GM19468 (cell line): ENCODE data around the gene PIP5K1B.

Experiments
- ATAC-seq: cut with Tn5 transposase; IDR thresholded peaks from one replicate; pipeline ENCODE4 v1.9.1; 2021; ENCODE audit warnings: mild to moderate bottlenecking, moderate library complexity, moderate number of reproducible peaks; ENCODE audit not compliant: unreplicated experiment; ENCODE audit errors: extremely low read depth

The PIP5K1B gene

GRCh38 chr9:68798423-68798822 is 93.4 kb downstream of the PIP5K1B start:
- ATAC-seq: no peak

DNA sequence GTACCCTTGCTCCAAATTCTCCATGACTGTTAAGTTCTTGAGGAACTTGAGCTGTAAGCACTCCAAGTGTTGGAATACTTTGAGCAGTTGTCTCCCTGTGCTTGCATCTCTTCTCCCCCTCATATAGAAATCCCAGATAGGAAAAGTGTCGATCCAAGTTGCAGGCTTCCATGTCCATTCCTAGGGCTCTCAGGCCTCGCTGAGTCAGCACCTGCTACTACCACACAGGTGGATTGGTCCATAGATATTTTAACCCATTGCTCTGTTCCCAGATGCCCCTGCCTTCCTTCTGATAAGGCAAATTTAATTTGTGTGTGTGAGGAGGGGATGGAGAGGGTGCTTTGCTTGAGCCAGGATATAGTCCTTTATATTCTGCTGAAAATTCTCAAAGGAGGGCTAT is 95.8 kb downstream of the PIP5K1B start:
- no peak for ATAC-seq

DNA sequence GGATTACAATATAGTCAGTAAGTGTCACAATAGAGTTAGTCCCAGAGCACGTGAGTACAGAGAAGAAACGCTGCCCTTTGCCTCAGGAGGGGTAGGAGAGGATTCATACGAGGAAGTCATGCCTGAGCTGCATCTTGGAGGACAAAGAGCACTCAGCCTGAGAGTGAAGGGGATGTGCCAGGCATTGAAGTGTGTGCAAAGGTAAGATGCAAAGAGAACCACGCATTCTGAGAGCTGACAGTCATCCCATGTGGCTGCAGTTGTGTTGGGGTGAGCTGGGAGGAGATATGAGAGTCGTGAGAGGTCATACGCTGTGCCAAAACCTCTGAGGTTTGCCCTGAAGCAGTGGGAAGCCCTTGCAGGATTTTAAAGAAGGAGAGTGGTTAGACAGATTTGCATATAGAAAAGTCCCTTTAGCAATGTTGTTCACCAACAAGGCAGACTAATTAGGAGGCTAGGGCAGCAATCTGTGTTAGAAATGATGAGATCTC is 97.5 kb downstream of the PIP5K1B start:
- ATAC-seq: peak; percentile 95

- ATAC-seq: no peak
Measured at GRCh38 chr9:68804911-68805889, 100.2 kb downstream of the PIP5K1B start.

- no peak for ATAC-seq
Measured at GRCh38 chr9:68805890-68806517, 101.0 kb downstream of the PIP5K1B start.

DNA sequence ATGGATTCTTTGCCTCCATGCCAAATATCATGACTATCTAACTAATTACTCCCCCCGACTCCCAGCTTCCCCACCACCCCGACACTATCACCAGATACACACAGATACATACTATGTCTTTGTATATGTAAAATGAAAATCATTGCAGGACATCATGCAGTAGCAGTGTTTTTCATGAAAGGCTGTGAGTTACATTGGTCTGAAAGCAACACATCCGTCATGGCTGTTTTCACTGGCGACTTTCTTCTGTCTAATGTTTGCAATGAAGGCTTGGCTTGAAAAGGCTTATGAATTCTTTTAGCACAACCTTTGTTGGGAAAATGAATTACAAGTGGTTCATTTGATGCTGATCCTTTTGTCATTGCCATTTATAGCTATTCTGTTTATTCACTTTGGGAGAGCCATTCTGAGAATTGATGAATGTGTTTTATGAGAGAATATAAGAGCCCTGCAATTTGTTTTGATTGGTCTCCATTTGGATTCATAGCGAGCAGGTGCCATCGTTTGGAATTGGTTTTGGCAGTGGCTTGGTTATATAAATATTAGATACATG is 103.4 kb downstream of the PIP5K1B start:
- no peak for ATAC-seq

DNA sequence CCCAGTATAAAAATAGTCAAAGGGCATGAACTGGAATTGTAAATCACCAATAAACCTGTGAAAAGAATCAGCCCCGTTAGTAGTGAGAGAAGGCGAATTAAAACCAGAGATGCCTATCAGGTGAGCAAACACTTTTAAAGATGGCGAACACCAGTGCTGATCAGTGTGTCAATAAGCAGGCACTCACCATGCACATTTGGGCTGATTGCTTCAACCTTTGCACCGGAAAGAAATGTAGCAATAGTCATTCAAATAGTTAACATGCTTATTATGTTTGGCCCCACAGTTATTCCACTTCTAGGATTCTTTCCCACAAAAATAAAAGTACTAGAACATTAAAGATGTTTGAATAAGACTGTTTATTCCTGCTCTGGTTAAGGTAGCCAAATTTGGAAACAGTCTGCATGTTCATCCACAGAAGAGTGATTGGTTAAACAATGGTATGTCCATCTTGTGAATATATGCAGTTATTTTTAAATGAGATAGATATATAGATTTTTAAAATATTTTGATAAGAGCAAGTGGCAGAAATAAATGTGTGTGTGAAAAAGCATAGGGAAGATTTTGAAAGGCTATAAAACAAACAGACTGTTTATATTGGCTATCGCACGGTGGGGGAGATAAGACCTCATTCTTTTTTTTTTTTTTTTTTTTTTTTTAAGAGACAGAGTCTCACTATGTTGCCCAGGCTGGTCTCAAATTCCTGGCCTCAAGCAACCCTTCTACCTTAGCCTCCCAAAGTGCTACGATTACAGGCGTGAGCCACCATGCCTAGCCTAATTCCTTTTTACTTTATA is 112.2 kb downstream of the PIP5K1B start:
- no peak for ATAC-seq

DNA sequence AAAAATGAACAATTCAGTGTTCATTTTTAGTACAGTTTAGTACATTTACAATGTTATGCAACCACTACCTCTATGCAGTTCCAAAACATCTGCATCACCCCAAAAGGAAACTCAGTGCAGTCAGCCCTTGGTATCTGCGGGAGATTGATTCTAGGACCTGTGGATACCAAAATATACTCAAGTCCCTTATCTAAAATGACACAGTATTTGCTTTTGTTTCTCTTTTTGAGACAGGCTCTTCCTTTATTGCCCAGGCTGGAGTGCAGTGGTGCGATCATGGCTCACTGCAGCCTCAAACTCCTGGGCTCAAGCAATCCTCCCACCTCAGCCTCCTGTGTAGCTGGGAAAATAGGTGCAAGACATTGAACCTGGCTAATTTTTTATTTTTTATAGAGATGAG is 114.0 kb downstream of the PIP5K1B start:
- ATAC-seq: no peak

GRCh38 chr9:68821911-68822310 is 116.9 kb downstream of the PIP5K1B start:
- no peak for ATAC-seq

DNA sequence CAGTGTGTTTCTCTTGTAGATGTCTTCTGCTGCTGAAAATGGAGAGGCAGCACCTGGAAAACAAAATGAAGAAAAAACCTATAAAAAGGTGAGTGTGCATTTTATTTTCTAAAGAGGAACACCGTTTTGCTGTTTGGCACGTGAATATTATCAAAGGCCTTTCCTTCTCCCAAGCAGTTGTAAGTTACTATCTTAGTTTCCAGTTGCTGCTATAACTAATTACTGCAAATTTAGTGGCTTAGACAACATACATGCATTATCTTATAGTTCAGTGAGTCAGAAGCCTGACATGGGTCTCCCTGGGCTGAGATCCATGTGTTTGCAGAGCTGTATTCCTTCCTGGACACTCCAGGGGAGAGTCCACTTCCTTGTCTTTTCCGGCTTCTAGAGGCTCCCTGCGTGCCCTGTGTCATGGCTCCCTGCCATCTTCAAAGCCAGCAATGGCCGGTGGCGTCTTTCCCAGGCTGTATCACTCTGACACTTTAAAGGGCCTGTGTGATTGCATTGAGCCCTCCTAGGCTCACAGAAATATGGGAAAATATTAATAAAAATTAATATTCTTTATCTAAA is 117.6 kb downstream of the PIP5K1B start:
- ATAC-seq: no peak

GRCh38 chr9:68825762-68826472 is 120.9 kb downstream of the PIP5K1B start:
- ATAC-seq: no peak

- ATAC-seq: no peak
Measured at GRCh38 chr9:68827837-68828744, 123.1 kb downstream of the PIP5K1B start.

DNA sequence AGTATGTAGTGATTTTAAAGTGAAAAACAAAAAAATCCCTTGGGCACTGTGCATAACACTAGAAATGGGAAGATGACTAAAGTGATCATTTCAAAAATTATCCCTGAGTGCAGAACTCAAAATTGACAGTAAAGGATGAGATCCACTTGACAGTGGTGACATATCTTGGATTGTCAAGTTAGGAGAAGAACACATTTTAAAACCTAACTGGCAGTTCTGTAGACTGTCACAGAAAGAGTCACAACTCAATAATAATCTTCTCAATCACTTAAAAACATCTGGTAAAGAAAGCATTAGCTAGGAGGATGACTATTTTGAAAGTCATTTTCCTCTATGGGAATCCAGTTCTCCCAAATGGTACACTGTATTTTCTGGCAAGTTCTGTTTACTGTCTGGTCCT is 127.1 kb downstream of the PIP5K1B start:
- no peak for ATAC-seq

- ATAC-seq: no peak
Measured at GRCh38 chr9:68832861-68833518, 128.0 kb downstream of the PIP5K1B start.

DNA sequence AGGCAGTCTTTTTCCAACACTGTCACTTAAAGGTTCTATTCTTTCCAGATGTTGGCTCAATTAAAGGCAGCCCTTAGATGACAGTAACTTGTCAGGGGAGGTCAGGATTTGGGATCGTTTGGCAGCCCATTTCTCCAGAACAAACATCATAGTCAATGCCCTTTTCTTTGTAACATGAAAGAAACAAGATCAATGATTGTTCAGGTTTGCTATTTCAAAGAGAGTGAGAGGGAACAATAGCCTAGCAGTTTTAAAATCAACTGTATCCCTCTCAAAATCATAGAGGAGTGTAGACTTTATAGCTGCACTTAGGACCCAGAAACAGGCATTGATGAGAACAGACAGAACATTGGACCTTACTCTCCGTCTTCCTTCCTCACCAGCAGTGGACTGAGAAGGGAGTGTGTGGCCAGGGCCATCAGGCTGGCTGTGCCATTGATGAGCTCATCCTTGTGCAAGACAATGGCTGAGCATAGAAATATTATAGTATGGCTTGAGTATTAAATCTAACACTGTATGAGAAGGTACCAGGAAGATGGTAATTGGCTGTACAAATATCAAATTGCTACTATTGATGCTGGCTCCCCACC is 130.0 kb downstream of the PIP5K1B start:
- no peak for ATAC-seq

GRCh38 chr9:68836788-68837187 is 131.7 kb downstream of the PIP5K1B start:
- ATAC-seq: no peak

GRCh38 chr9:68838245-68838644 is 133.2 kb downstream of the PIP5K1B start:
- no peak for ATAC-seq
